Left lobe of liver (tissue), 2 donors: ENCODE data around the gene GOLT1A. TPM values are rescaled to one million over a fixed set of nuclear protein-coding genes. Genes with fewer than 3 reads are reported as not detected.

Experiments
- ATAC-seq: fragments of 200-7000 bp; cut with Tn5 transposase; one replicate; pipeline ENCODE4 v1.9.1; 2020; ENCODE audit warnings: mild to moderate bottlenecking, moderate library complexity
- DNase-seq: peaks from one replicate; pipeline ENCODE4 v3.0.0-alpha.2; 2020; ENCODE audit warnings: low spot score
- total RNA-seq: library from RNA; stranded (reverse); gene quantifications from one replicate; pipeline ENCODE4 v1.2.1, GENCODE V29; 2021
- donor health status: DM: no; HTN: no; CAD: no; lungs with moderate emphysema.
- donor health status: DM: no; HTN: yes; CAD: no.

GOLT1A gene
- total RNA-seq, 1 donor from 2014 or later, result 63.9 TPM

DNA sequence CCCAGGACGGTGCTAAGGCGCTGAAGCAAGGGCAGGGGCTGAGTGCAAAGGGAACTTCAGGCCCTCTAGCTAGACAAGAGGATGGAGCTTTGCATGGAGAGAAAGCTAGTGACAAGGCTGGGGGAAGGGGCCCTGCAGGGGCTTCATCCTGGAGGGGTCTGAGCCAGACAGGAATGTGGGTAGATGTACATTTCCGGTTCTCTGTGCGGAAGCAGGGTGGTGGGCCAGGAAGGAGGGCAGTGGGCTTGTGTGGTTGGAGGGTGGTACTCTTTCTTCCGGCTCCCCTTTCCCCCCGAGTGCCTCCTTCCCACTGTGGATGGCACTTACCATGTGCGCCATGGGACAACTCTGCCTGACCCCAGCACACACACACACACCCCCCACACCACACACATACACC, 19.0 kb downstream of the GOLT1A start:
- DNase-seq (no peak), ATAC-seq (no peak)

- ATAC-seq (no peak), DNase-seq (no peak)
Measured at GRCh38 chr1:204194080-204194479, 19.7 kb downstream of the GOLT1A start.

- no peak for ATAC-seq
Measured at GRCh38 chr1:204192589-204193352, 21.0 kb downstream of the GOLT1A start.

GRCh38 chr1:204192046-204192445, 21.7 kb downstream of the GOLT1A start:
- ATAC-seq, result no peak
- DNase-seq, result no peak

More at GRCh38 chr1:204192589-204193352, 21.0 kb downstream of the GOLT1A start:
- DNase-seq, result no peak

DNA sequence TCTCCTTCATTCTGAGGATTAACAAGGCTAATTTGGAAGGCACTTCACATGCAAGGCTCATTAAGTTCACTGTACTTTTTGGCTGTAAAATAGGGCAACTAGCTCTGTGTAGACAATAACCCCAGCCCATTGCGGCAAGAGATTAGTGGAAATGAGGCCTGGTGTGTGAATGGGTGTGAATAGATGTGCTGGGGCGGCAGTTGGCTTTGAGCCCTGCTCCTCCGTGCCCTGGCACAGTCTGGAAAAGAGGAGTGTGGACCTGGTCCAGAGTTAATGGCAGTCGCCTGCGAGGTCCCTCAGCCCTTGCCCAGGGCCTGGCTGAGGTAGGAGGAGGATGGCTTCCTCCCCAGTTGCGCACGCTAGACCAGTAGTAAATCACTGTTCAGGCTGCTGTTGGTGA, 22.3 kb downstream of the GOLT1A start:
- DNase-seq, result no peak
- no peak for ATAC-seq

GRCh38 chr1:204190212-204191211, 23.3 kb downstream of the GOLT1A start:
- DNase-seq (no peak), ATAC-seq (peak; percentile 62)

DNA sequence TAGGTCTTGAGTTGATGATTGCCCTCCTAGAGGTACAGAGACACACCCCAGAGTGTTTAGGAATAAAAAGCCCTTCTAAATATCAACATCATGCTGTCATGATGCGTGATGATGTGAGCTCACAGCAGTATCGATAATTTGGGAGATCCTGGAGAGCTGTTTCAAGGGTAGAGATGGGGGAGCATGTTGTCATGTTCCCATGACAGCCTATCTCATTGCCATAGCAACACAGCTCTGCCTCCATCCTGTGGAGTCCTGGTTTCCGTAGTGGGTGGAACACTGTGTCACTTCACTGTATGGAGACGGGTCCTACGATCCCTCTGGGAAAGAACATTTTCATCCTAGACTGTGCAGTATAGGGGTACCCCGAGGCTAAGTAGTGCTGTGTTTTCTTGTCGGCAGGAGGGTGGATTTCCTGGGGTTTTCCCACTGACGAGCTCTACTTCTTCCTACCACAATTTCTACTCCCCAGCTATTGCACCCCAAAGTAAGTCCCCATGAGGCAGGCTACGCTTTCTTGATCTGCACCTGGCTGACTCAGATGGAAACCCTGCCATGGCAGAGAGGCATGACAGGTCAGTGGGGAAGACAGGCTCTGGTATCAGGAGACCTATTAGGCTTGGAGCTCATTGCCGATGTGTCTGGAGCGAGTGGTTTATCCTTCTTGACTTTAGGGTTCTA, 24.7 kb downstream of the GOLT1A start:
- ATAC-seq, result no peak
- DNase-seq, result no peak

DNA sequence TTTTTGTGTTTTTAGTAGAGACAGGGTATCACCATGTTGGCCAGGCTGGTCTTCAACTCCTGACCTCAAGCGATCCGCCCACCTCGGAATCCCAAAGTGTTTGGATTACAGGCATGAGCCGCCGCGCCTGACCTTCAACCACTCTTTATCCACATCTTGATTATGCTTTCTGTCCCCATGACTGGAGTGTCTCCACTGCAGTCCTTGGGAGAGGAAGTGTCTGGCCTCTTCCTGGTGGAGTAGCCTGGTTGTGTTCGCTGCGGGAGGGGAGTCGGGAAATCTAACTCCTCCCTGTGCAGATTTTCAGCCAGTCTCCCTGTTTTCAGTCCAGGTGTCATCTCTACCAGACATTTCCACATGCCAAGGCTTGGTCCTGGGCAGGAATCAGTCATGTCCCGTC, 27.2 kb downstream of the GOLT1A start:
- no peak for DNase-seq

GRCh38 chr1:204181116-204181515, 32.7 kb downstream of the GOLT1A start:
- no peak for ATAC-seq
- DNase-seq, result no peak

More for the DNA sequence above, 27.2 kb downstream of the GOLT1A start:
- no peak for ATAC-seq

GRCh38 chr1:204180133-204180532, 33.7 kb downstream of the GOLT1A start:
- no peak for ATAC-seq
- no peak for DNase-seq

GRCh38 chr1:204178487-204179281, 35.1 kb downstream of the GOLT1A start:
- ATAC-seq (no peak), DNase-seq (no peak)

GRCh38 chr1:204177133-204177532, 36.7 kb downstream of the GOLT1A start:
- no peak for DNase-seq
- no peak for ATAC-seq

DNA sequence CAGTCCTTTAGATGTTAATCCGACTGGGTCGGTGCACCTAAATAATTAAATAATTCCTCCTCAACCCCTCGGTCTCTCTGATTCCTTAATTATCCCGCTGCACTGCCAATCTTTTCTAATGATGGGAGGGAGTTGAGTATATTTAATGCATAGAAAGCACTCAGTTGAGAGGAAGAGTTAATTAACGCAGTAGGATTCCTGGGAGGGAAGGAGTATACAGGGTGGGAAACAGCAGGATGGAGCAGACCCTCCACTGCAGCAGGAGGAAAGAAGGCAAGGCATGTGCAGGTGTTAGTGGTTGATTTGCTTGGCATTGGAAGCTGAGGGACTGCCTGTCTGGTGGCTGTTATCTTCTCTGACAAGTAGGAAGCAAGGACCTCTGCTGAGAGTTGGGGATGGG, 37.7 kb downstream of the GOLT1A start:
- ATAC-seq (no peak), DNase-seq (no peak)

- no peak for DNase-seq
- ATAC-seq, result no peak
Measured at GRCh38 chr1:204174958-204175357, 38.8 kb downstream of the GOLT1A start.

GRCh38 chr1:204172404-204173029, 41.3 kb downstream of the GOLT1A start:
- DNase-seq (no peak), ATAC-seq (no peak)

DNA sequence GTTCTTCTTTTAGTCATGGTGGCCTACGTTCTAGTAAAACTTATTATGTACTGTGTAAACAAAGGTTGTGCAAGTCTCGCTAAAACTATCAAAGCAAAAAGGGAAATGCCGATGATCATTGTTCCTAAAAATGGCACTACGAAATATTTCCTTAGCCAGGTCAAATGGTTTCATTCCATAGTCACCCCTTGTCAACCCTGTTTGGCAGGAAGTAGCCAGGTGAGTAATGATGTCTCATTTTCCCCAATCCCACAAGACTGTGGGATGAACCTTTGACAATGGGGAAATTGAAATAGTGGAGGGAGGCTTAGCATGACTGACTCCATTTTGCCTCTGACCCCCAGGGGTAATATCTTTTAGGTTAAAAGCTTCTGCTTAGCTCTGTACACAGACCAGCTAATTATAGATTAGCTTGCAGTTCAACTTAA, 42.0 kb downstream of the GOLT1A start:
- DNase-seq, result no peak
- ATAC-seq, result peak; percentile 21

DNA sequence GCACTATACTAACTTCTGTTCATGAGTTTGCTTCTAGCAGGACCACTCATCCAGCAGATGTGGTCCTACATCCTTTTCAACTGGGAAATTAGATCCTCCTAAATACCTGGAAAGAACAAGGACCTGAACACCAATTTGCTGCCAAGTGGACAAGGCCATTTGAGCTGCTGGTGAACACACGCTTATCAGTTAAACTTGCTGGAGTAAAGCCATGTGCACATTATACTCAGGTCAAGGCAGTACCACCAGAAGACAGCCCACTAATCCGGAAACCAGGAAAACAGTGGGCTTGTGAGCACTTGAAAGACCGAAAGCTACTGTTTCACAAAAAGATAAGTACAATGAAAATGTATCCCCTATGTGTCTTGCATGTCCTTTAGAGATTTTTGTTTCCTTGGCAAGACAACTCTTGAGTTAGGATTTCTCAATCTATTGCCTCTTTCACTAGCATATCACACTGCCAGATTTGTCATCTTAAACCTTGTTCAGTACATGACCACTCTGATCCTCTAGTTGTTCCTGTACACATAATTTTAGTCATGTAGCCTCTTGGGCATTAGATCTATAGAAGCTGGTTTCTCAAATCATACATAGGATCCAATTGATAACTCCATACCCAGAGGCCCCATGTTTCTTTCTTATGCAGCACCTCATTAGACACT, 43.2 kb downstream of the GOLT1A start:
- peak; percentile 84 for ATAC-seq

DNA sequence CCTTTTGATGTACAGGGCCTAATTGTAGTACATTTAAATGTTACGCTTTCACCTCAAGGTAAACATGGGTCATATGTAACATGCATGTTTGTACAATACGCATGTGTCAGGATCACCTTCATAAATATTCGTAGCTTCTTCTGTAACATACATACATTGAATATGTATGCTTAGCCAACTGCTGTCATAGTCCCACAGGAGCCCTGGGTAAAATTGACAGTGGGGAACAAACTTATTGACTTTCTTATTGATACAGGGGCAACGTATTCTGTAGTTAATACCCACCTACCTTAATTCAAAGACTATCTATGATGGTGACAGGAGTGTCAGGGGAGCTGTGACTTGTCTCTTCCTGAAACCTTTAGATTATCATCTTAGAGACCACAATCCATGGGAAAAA, 43.9 kb downstream of the GOLT1A start:
- ATAC-seq, result no peak
- DNase-seq, result no peak

More for the DNA sequence above, 43.2 kb downstream of the GOLT1A start:
- DNase-seq, result no peak

- DNase-seq (no peak), ATAC-seq (no peak)
Measured at GRCh38 chr1:204167730-204168129, 46.1 kb downstream of the GOLT1A start.
